K562 (cell line): ENCODE results near the gene DPP10. TPM values are rescaled to one million over a fixed set of nuclear protein-coding genes. Genes with fewer than 3 reads are reported as not detected.

Experiments used
- ATAC-seq: fragments of 200-7000 bp; cut with Tn5 transposase; 3 replicates; pipeline ENCODE4 v1.9.1; 2020; ENCODE audit warnings: moderate library complexity
- BruUV-seq: library from RNA; stranded (reverse); fragments of 400-500 nt; replicated peaks from 2 replicates; lab custom pipeline; 2021; lab: Mats Ljungman, UMichigan
- CTCF ChIA-PET: fragments of 300-600 bp; formaldehyde crosslinking; extraction: SDS; loops from one replicate; lab custom pipeline; 2021; ENCODE audit warnings: low intra/inter-chr PET ratio; lab: Yijun Ruan, JAX
- POLR2A ChIA-PET: fragments of 300-600, 350-650 bp; sonication (Branson Sonifier 250); formaldehyde crosslinking; extraction: SDS; loops from one replicate; lab custom pipeline; 2021; ENCODE audit warnings: antibody characterized with exemption, inconsistent platforms; lab: Yijun Ruan, JAX
- DNase-seq, 4 experiments: peaks; one replicate each; pipeline versions ENCODE4 v3.0.0 to v3.0.0-alpha.2; 2011 to 2018; ENCODE audit warnings: low spot score in 3 of 4, mixed read lengths in 3 of 4; ENCODE audit errors: extremely low read depth in 1 of 4
- FAIRE-seq: peaks from 2 replicates; lab custom pipeline; 2011; peaks lifted over from hg19 to GRCh38; lab: Jason Lieb, UNC
- H2AFZ ChIP-seq: 2 replicates; pipeline ENCODE4 v1.6.0; 2011; ENCODE audit warnings: low read depth, low read length, control low read depth, inconsistent platforms
- H3K27ac ChIP-seq: fragments of 200-600 bp; 3 replicates; pipeline ENCODE4 v1.8.0; 2011; ENCODE audit warnings: low read depth, mild to moderate bottlenecking, control low read depth, inconsistent platforms, low read length, moderate library complexity, mixed read lengths; ENCODE audit errors: extremely low read depth
- H3K27me3 ChIP-seq, 2 experiments: fragments of 300-600 bp in 1 of 2; 2 replicates in 1 of 2; 3 replicates in 1 of 2; pipeline versions ENCODE4 v1.6.0 to v1.8.0; 2011; ENCODE audit warnings: inconsistent platforms in 2 of 2, low read length in 2 of 2, mild to moderate bottlenecking in 1 of 2, mixed read lengths in 1 of 2, moderate library complexity in 1 of 2; ENCODE audit not compliant: control insufficient read depth in 2 of 2, insufficient read depth in 2 of 2
- H3K36me3 ChIP-seq: fragments of 300-600 bp; 3 replicates; pipeline ENCODE4 v1.8.0; 2011; ENCODE audit warnings: mild to moderate bottlenecking, low read length, inconsistent platforms; ENCODE audit not compliant: control insufficient read depth, insufficient read depth
- H3K4me1 ChIP-seq, 2 experiments: fragments of 200-600 bp in 1 of 2; replicated peaks in 1 of 2; 2 replicates in 1 of 2; 3 replicates in 1 of 2; pipeline versions ENCODE4 v1.5.1 to v1.8.0; 2011; ENCODE audit warnings: inconsistent platforms in 2 of 2, low read length in 2 of 2, mild to moderate bottlenecking in 1 of 2, mixed read lengths in 1 of 2, moderate library complexity in 1 of 2; ENCODE audit not compliant: control insufficient read depth in 2 of 2, insufficient read depth in 2 of 2
- H3K4me2 ChIP-seq: 2 replicates; pipeline ENCODE4 v1.6.1; 2011; ENCODE audit warnings: low read length, control low read depth, inconsistent platforms, mixed read lengths; ENCODE audit not compliant: insufficient read depth
- H3K4me3 ChIP-seq: fragments of 200-600 bp; sonication (generic), shearing (Covaris generic); 2 replicates; pipeline ENCODE4 v1.5.1; 2016; ENCODE audit warnings: control low read depth, inconsistent platforms
- H3K79me2 ChIP-seq: fragments of 200-600 bp; 3 replicates; pipeline ENCODE4 v1.8.0; 2011; ENCODE audit warnings: low read length, inconsistent platforms; ENCODE audit not compliant: control insufficient read depth, insufficient read depth
- H3K9ac ChIP-seq, 2 experiments: 2 replicates each; pipeline versions ENCODE4 v1.6.0 to v1.6.1; 2011; ENCODE audit warnings: low read depth in 2 of 2, low read length in 2 of 2, control low read depth in 1 of 2, inconsistent platforms in 1 of 2, mild to moderate bottlenecking in 1 of 2, mixed read lengths in 1 of 2; ENCODE audit not compliant: insufficient read depth in 1 of 2
- H3K9me1 ChIP-seq: one replicate; pipeline ENCODE4 v1.6.0; 2011; ENCODE audit warnings: inconsistent platforms, mild to moderate bottlenecking, low read length, moderate library complexity; ENCODE audit not compliant: control insufficient read depth, insufficient read depth
- H3K9me3 ChIP-seq: replicated peaks from 2 replicates; pipeline ENCODE4 v1.5.1; 2011; ENCODE audit warnings: low read depth, low read length, inconsistent platforms; ENCODE audit not compliant: control insufficient read depth, insufficient read depth
- H4K20me1 ChIP-seq: replicated peaks from 2 replicates; pipeline ENCODE4 v1.6.1; 2011; ENCODE audit warnings: low read length, inconsistent platforms, mixed read lengths; ENCODE audit not compliant: control insufficient read depth, insufficient read depth
- GABPB1 ChIP-seq: sonication (generic); formaldehyde crosslinking; IDR thresholded peaks from 2 replicates; pipeline ENCODE4 v1.8.0; 2022; ENCODE audit warnings: mild to moderate bottlenecking, missing genetic modification reagents
- MAFG ChIP-seq: fragments of 450-650 bp; conservative IDR thresholded peaks from 2 replicates; pipeline ENCODE4 v1.6.1; 2016; ENCODE audit warnings: missing genetic modification characterization, missing compliant biosample characterization
- MIER1 ChIP-seq: fragments of 450-650 bp; IDR thresholded peaks from 2 replicates; pipeline ENCODE4 v1.6.1; 2016; ENCODE audit warnings: antibody characterized with exemption, mild to moderate bottlenecking, low read depth
- NFYB ChIP-seq: IDR thresholded peaks from 2 replicates; pipeline ENCODE4 v1.6.1; 2011; ENCODE audit warnings: mild to moderate bottlenecking, moderate library complexity; ENCODE audit not compliant: insufficient read length; ENCODE audit errors: extremely low read depth
- STAG1 ChIP-seq: sonication (generic); formaldehyde crosslinking; IDR thresholded peaks from 2 replicates; pipeline ENCODE4 v1.5.0; 2020; ENCODE audit warnings: missing genetic modification reagents, borderline replicate concordance
- TBL1XR1 ChIP-seq, 2 experiments: IDR thresholded peaks; 2 replicates each; pipeline ENCODE4 v1.6.1; 2012; ENCODE audit warnings: improper control_type of control experiment in 2 of 2, low read length in 2 of 2, mild to moderate bottlenecking in 1 of 2
- ZNF184 ChIP-seq: sonication (generic); formaldehyde crosslinking; IDR thresholded peaks from 2 replicates; pipeline ENCODE4 v1.5.0; 2020; ENCODE audit warnings: missing genetic modification reagents
- ZNF696 ChIP-seq: fragments of 250-450 bp; sonication (Bioruptor Pico); conservative IDR thresholded peaks from 2 replicates; pipeline ENCODE4 v1.4.0; 2020; ENCODE audit warnings: mild to moderate bottlenecking, moderate library complexity
- WGBS: fragments of 100-300 bp; shearing (Covaris generic); methylation state at CpG from one replicate; pipeline ENCODE4 v1.1.6; 2016; ENCODE audit warnings: low coverage, mixed read lengths; ENCODE audit not compliant: insufficient coverage; ENCODE audit errors: missing lambda C conversion rate; 5-methylcytosine and 5-hydroxymethylcytosine counted together
- in situ Hi-C: fragments of 300-500 bp; cut with MboI; formaldehyde crosslinking; loops from 4 replicates; pipeline ENCODE4 v1.15.0; 2018; ENCODE audit warnings: inconsistent platforms, mixed read lengths
- intact Hi-C: fragments of 100-400 bp; cut with micrococcal nuclease; formaldehyde crosslinking; loops from 2 replicates; pipeline ENCODE4 v1.14.2; 2022
- polyA plus RNA-seq, 8 experiments: library from polyadenylated mRNA; depleted of rRNA in 4 of 8; stranded (reverse) in 5 of 8; unstranded in 3 of 8; fragments of >200 nt; fragmentation: Nextera tagmentation in 2 of 8; fragmentation: Illumina TruSeq in 1 of 8; extraction: Ambion mirVana in 2 of 8; extraction: Trizol in 1 of 8; gene quantifications; 2 replicates each; pipeline versions ENCODE4 v1.2.1 to v1.2.3, GENCODE V29; 2011 to 2014; ENCODE audit warnings: inconsistent platforms in 1 of 8, missing spikeins in 1 of 8
- total RNA-seq, 7 experiments: library from RNA; depleted of rRNA in 6 of 7; stranded (reverse); fragments of >200 nt in 6 of 7; fragmentation: Illumina TruSeq in 2 of 7; extraction: Trizol in 2 of 7; gene quantifications; 2 replicates each; pipeline versions ENCODE4 v1.2.1 to v1.2.3, GENCODE V29; 2011 to 2021; ENCODE audit warnings: low replicate concordance in 1 of 7
- TF ChIP-seq, protein P1 (sequence below): fragments of 250-450 bp; sonication (Bioruptor Pico); IDR thresholded peaks from 2 replicates; pipeline ENCODE4 v1.5.0; 2021; ENCODE audit warnings: mild to moderate bottlenecking, moderate library complexity
- TF ChIP-seq, protein P2 (sequence below): fragments of 450-650 bp; conservative IDR thresholded peaks from 2 replicates; pipeline ENCODE4 v1.6.1; 2016; ENCODE audit warnings: missing genetic modification characterization, low read depth, mild to moderate bottlenecking, control low read depth, missing compliant biosample characterization
- TF ChIP-seq, protein P3 (sequence below): fragments of 250-450 bp; sonication (Bioruptor Pico); IDR thresholded peaks from 2 replicates; pipeline ENCODE4 v1.6.1; 2021; ENCODE audit warnings: mild to moderate bottlenecking
- TF ChIP-seq, protein P4 (sequence below): fragments of 450-650 bp; IDR thresholded peaks from 2 replicates; pipeline ENCODE4 v1.6.1; 2014; ENCODE audit warnings: low read depth, mild to moderate bottlenecking, moderate library complexity, borderline replicate concordance
- TF ChIP-seq, protein P5 (sequence below): sonication (generic); formaldehyde crosslinking; IDR thresholded peaks from 2 replicates; pipeline ENCODE4 v1.8.1; 2022; ENCODE audit warnings: missing genetic modification reagents

The DPP10 gene
- total and polyA plus RNA-seq, 9 of the 15 experiments (the other 6 are each of a cell fraction or from before 2014, with no cell fraction given): not detected

DNA sequence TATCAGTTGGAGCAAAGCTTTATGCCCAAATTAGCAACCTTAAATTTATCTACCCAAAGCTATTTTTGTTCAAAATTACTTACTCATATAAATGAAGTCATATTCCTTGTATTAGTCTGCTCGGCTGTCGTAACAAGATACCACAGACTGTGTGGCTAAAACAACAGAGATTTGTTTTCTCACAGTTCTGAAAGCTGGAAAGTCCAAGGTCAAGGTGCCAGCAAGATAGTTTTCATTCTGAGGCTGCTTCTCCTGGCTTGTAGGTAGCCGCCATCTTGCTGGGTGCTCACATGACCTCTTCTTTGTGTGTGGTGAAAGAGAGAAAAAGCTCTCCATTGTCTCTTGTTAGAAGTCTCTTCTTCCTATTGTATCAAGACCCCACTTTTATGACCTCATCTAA, 15.7 kb upstream of the DPP10 start (continued):
- TF ChIP-seq NFYB: no peak
- no peak for TF ChIP-seq MIER1

DNA sequence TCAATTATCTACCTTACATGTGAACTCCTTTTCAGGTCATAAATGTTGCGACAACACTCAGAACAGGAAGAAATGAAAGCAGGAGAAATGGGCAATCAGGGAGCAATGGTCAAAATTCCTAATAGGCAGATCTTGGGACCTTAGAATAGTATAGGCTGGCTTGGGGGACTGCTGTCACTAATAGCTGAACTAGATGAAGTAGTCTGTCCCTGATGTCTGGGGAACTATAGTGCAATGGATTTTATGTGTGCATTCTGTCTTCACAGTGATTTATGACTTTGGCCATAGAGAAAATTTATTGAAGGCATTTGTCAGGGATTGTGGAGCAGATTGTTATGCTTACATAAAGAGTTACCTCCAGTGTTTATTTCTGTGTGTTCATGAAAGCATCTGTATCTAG, 6.1 kb upstream of the DPP10 start:
- in situ Hi-C loops (no loop called here), intact Hi-C loops (no loop called here)
- Histone ChIP-seq H3K9ac (no peak overlapping the region), H3K79me2 (no peaks in the 10 kb centered on the region), H3K9me3 (peaks cover 2% of the 10 kb centered on the region; the same call in 1 of the 2 replicates), H3K36me3 (no peaks in the 10 kb centered on the region), H3K27ac (no peak overlapping the region), H2AFZ (no peak overlapping the region), H3K4me2 (no peak overlapping the region), H3K9me1 (no peaks in the 10 kb centered on the region), H4K20me1 (no peaks in the 10 kb centered on the region), H3K4me3 (no peak overlapping the region), H3K4me1 (no peaks in the 10 kb centered on the region), H3K27me3 (no peaks in the 10 kb centered on the region)
- DNase-seq: no peak
- WGBS: 0% methylated on average over 1 of the region's 1 CpG
- FAIRE-seq: no peak
- BruUV-seq: no TSS peak
- no peak for ATAC-seq
- POLR2A ChIA-PET: no interaction called here
- CTCF ChIA-PET: no interaction called here
- TF ChIP-seq, protein P1, sequence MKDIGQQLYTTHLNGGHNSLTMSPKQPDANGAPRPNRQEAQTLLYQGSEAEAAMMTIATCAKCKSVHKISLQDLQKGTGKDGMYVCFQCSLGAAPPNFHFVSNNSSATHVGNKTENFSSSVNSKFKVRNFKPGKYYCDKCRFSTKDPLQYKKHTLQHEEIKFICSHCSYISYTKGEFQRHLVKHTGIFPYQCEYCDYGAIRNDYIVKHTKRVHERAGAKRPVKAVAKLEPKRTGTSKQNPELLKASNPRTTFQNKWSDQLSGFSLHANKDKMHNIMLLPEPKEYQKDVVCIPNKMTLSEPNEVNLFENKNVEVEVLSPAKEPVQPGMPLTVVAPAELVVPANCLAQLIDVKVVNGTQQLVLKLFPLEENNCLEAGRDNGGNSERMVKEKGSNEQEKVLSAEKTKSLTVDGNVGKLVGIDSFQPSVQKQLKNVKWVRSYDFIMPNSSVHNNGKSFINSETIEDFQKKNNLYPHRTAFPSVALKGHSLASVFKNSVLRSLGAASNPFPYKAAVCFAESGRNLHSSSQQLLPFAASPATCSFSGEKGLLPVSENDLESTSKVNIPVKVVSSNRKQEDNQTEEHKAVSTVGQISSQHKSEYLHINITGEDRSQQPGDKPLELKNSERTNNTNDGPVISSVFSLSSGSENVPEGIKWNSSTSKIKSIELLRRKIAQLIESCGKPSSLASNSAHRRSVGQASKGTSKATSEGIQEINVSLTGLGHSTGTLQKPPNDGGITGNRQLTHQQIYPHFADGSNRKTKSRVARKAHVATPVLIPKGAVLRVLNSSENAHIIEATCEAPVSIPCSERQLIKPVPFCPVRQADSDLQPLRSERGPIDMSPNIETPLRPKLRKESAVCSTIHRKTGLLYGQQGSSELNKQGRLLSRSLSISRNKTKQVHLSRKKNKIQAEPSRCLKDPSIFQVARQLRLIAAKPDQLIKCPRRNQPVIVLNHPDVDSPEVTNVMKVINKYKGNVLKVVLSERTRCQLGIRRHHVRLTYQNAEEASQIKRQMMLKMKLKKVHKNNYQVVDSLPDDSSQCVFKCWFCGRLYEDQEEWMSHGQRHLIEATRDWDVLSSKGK (CRISPR knock-in tag): no peak
- TF ChIP-seq TBL1XR1 (IDR thresholded peaks at IDR 0.05; ENCODE audit: low read length in 2 of 2): no peak
- no peak for TF ChIP-seq GABPB1 (CRISPR knock-in tag)
- no peak for TF ChIP-seq ZNF184 (CRISPR knock-in tag)
- TF ChIP-seq STAG1 (CRISPR knock-in tag): no peak
- TF ChIP-seq, protein P2, sequence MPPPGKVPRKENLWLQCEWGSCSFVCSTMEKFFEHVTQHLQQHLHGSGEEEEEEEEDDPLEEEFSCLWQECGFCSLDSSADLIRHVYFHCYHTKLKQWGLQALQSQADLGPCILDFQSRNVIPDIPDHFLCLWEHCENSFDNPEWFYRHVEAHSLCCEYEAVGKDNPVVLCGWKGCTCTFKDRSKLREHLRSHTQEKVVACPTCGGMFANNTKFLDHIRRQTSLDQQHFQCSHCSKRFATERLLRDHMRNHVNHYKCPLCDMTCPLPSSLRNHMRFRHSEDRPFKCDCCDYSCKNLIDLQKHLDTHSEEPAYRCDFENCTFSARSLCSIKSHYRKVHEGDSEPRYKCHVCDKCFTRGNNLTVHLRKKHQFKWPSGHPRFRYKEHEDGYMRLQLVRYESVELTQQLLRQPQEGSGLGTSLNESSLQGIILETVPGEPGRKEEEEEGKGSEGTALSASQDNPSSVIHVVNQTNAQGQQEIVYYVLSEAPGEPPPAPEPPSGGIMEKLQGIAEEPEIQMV (tag): no peak
- no peak for TF ChIP-seq MAFG (tag)
- TF ChIP-seq, protein P3, sequence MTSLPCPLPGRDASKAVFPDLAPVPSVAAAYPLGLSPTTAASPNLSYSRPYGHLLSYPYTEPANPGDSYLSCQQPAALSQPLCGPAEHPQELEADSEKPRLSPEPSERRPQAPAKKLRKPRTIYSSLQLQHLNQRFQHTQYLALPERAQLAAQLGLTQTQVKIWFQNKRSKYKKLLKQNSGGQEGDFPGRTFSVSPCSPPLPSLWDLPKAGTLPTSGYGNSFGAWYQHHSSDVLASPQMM (CRISPR knock-in tag): no peak
- TF ChIP-seq, protein P4, sequence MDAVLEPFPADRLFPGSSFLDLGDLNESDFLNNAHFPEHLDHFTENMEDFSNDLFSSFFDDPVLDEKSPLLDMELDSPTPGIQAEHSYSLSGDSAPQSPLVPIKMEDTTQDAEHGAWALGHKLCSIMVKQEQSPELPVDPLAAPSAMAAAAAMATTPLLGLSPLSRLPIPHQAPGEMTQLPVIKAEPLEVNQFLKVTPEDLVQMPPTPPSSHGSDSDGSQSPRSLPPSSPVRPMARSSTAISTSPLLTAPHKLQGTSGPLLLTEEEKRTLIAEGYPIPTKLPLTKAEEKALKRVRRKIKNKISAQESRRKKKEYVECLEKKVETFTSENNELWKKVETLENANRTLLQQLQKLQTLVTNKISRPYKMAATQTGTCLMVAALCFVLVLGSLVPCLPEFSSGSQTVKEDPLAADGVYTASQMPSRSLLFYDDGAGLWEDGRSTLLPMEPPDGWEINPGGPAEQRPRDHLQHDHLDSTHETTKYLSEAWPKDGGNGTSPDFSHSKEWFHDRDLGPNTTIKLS: no peak
- TF ChIP-seq ZNF696 (CRISPR knock-in tag): no peak
- TF ChIP-seq, protein P5, sequence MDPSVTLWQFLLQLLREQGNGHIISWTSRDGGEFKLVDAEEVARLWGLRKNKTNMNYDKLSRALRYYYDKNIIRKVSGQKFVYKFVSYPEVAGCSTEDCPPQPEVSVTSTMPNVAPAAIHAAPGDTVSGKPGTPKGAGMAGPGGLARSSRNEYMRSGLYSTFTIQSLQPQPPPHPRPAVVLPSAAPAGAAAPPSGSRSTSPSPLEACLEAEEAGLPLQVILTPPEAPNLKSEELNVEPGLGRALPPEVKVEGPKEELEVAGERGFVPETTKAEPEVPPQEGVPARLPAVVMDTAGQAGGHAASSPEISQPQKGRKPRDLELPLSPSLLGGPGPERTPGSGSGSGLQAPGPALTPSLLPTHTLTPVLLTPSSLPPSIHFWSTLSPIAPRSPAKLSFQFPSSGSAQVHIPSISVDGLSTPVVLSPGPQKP (CRISPR knock-in tag): no peak
